ENCODE data around the gene ZNF804A. TPM values are rescaled to one million over a fixed set of nuclear protein-coding genes. Genes with fewer than 3 reads are reported as not detected.

Gene ZNF804A
- total and polyA plus RNA-seq, 2 of the 8 experiments (the other 6 are each of a cell fraction or from before 2014, with no cell fraction given): 0.02 TPM; not detected in 1

DNA sequence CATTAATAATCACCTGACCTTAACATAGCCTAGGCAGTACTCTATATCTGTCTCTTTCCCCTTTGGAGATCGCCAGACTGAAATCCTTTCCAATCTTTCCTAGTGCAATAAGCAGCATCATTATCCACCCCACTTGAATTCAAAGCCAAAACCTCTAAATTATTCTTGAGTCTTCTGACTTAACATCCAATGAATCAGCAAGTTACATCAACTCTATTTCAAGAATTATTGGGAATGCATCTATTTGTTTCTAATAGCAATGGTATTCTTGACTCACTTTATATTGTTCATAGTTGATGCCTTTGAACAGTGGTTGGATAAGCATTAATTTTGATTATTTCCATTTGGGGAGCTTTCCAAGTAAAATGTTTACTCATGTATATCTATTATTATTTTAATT lies 144.8 kb downstream of the ZNF804A start (continued):
- TF ChIP-seq CHD7 (IDR thresholded peaks at IDR 0.05; ENCODE audit: insufficient replicate concordance, low read length): no peak
- no peak for TF ChIP-seq GABPA (IDR thresholded peaks at IDR 0.05; ENCODE audit: borderline replicate concordance, insufficient read depth, low read length)
- no peak for TF ChIP-seq MAFK (IDR thresholded peaks at IDR 0.05; ENCODE audit: low read depth, low read length)
- TF ChIP-seq RXRA (IDR thresholded peaks at IDR 0.05; ENCODE audit: insufficient read depth, low read depth, low read length): no peak
- no peak for TF ChIP-seq EZH2 (IDR thresholded peaks at IDR 0.05; ENCODE audit: low read depth, low read length, severe bottlenecking)
- no peak for TF ChIP-seq TCF12 (IDR thresholded peaks at IDR 0.05; ENCODE audit: low read depth, low read length)
- TF ChIP-seq BCL11A (IDR thresholded peaks at IDR 0.05; ENCODE audit: low read depth in 2 of 2, low read length in 2 of 2): no peak
- TF ChIP-seq POLR2A (IDR thresholded peaks at IDR 0.05; ENCODE audit: control extremely low read depth in 1 of 2, low read depth in 2 of 2, low read length in 2 of 2): no peak
- TF ChIP-seq CREB1 (IDR thresholded peaks at IDR 0.05): no peak
- TF ChIP-seq TAF7 (optimal IDR thresholded peaks at IDR 0.05; ENCODE audit: borderline replicate concordance, low read depth, low read length): no peak

Measured in H1 (cell line).